Measurements from ENCODE around the gene NTN3. TPM values are rescaled to one million over a fixed set of nuclear protein-coding genes. Genes with fewer than 3 reads are reported as not detected.

NTN3 gene
- total RNA-seq, 1 donor from 2014 or later: 5.4 TPM

DNA sequence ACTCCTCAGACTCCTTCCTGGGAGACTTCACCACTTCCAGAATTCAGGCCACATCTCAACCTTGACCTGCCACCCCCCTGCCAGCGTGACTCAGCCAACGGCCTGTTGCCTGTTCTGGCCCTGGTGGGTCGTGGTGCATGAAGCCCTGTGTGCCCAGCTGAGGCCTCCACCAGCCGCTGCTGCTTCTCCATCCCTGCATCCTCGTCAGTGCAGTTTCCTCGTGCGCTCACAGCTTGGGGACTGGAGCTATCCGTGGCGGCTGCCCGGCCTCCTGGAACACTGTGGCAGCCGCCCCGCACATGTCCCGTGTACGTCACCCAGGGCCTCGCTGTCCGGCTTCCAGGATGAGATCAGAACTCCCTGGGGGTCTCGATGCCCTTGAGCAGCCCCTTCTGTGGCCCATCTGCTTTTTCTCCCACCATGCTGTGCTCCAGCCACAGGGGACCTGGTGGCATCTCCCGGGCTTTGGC is 19.2 kb upstream of the NTN3 start:
- no peak overlapping the region for H3K4me3 Mint-ChIP-seq (ENCODE audit: unreplicated experiment)
- peaks cover 2% of the 10 kb centered on the region for H3K9me3 Mint-ChIP-seq (ENCODE audit: unreplicated experiment)
- peaks cover 9% of the 10 kb centered on the region for H3K27me3 Mint-ChIP-seq (ENCODE audit: unreplicated experiment)
- TF ChIP-seq, protein P1, sequence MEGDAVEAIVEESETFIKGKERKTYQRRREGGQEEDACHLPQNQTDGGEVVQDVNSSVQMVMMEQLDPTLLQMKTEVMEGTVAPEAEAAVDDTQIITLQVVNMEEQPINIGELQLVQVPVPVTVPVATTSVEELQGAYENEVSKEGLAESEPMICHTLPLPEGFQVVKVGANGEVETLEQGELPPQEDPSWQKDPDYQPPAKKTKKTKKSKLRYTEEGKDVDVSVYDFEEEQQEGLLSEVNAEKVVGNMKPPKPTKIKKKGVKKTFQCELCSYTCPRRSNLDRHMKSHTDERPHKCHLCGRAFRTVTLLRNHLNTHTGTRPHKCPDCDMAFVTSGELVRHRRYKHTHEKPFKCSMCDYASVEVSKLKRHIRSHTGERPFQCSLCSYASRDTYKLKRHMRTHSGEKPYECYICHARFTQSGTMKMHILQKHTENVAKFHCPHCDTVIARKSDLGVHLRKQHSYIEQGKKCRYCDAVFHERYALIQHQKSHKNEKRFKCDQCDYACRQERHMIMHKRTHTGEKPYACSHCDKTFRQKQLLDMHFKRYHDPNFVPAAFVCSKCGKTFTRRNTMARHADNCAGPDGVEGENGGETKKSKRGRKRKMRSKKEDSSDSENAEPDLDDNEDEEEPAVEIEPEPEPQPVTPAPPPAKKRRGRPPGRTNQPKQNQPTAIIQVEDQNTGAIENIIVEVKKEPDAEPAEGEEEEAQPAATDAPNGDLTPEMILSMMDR (IDR thresholded peaks at IDR 0.05; ENCODE audit: partially characterized antibody, unreplicated experiment): no peak
- peaks cover 4% of the 10 kb centered on the region for H3K36me3 Mint-ChIP-seq (ENCODE audit: unreplicated experiment)
- DNase-seq: peak; percentile 58
- peak overlapping the region; percentile 80 for H3K27ac Mint-ChIP-seq (ENCODE audit: unreplicated experiment)
- H3K4me1 Mint-ChIP-seq (ENCODE audit: low read depth, unreplicated experiment): peaks cover 8% of the 10 kb centered on the region

DNA sequence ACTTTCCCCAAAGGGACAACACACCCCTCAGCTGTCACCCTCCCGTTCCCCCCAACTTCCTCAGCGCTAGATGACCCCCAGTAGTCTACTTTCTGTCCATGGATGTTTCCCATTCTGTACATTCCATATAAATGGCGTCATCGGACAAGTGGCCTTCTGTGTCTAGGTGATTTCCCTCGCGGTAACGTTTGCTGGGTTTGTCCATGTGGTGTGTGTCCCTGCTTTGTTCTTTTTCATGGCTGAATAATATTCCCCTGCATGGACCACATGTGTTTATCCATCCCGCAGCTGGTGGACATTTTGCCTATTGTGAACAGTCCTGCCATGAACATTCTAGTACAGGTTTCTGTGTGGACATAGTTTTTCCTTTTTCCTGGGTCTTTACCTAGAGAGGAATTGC is 18.4 kb upstream of the NTN3 start:
- H3K27me3 Mint-ChIP-seq (ENCODE audit: unreplicated experiment): peaks cover 11% of the 10 kb centered on the region
- H3K9me3 Mint-ChIP-seq (ENCODE audit: unreplicated experiment): peaks cover 5% of the 10 kb centered on the region
- peaks cover 9% of the 10 kb centered on the region for H3K4me1 Mint-ChIP-seq (ENCODE audit: low read depth, unreplicated experiment)
- TF ChIP-seq, protein P1 (IDR thresholded peaks at IDR 0.05; ENCODE audit: partially characterized antibody, unreplicated experiment): no peak
- H3K36me3 Mint-ChIP-seq (ENCODE audit: unreplicated experiment): peaks cover 4% of the 10 kb centered on the region
- peak overlapping the region; percentile 80 for H3K27ac Mint-ChIP-seq (ENCODE audit: unreplicated experiment)
- no peak overlapping the region for H3K4me3 Mint-ChIP-seq (ENCODE audit: unreplicated experiment)
- DNase-seq: no peak

DNA sequence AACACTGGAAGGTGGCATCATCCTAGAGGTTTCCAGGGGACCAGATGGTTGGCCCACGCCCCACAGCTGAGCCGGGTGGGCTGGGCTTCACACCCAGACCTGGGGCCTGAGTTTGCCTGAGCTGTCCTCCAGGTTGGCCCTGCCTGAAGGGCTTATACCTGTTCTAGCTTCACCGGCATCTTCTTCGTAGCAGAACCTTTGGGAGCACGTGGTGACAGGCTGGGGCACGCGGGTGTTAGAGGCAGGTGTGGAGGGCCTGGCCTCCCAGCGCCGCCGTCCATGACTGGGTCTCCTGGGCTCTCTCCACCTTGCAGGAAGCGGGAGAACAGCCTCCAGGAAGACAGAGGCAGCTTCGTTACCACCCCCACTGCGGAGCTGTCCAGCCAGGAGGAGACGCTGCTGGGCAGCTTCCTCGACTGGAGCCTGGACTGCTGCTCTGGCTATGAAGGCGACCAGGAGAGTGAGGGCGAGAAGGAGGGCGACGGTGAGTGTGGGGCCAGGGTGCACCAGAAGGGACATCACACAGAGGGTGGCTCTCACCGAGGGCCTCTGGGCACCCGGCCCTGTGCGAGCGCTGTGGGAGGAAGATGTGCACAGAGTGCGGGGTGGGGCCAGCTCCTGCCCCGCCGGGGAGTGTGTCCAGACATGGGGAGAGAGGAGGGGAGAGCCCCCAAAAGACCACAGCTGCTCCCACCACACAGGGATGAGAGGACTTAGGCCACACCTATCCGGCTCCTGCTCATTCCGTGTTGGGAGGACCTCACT is 15.8 kb upstream of the NTN3 start:
- Mint-ChIP-seq H3K27ac (ENCODE audit: unreplicated experiment) (no peak overlapping the region), H3K36me3 (ENCODE audit: unreplicated experiment) (peaks cover 4% of the 10 kb centered on the region), H3K4me3 (ENCODE audit: unreplicated experiment) (no peak overlapping the region), H3K27me3 (ENCODE audit: unreplicated experiment) (peaks cover 19% of the 10 kb centered on the region), H3K4me1 (ENCODE audit: low read depth, unreplicated experiment) (peaks cover 12% of the 10 kb centered on the region), H3K9me3 (ENCODE audit: unreplicated experiment) (peaks cover 8% of the 10 kb centered on the region)
- TF ChIP-seq, protein P1 (IDR thresholded peaks at IDR 0.05; ENCODE audit: partially characterized antibody, unreplicated experiment): no peak
- DNase-seq: no peak

DNA sequence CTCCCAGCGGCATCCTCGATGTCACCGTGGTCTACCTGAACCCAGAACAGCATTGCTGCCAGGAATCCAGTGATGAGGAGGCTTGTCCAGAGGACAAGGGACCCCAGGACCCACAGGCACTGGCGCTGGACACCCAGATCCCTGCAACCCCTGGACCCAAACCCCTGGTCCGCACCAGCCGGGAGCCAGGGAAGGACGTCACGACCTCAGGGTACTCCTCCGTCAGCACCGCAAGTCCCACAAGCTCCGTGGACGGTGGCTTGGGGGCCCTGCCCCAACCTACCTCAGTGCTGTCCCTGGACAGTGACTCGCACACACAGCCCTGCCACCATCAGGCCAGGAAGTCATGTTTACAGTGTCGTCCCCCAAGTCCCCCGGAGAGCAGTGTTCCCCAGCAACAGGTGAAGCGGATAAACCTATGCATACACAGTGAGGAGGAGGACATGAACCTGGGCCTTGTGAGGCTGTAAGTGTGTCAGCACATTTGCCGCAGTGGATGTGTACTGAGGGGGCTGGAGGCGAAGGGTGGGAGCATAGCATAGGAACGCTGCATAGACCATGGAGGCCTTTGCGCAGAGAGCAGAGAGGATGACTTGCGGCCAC is 14.4 kb upstream of the NTN3 start:
- no peak for DNase-seq
- Mint-ChIP-seq H3K9me3 (ENCODE audit: unreplicated experiment) (peaks cover 8% of the 10 kb centered on the region), H3K36me3 (ENCODE audit: unreplicated experiment) (peaks cover 4% of the 10 kb centered on the region), H3K4me1 (ENCODE audit: low read depth, unreplicated experiment) (peaks cover 9% of the 10 kb centered on the region), H3K27me3 (ENCODE audit: unreplicated experiment) (peaks cover 19% of the 10 kb centered on the region), H3K27ac (ENCODE audit: unreplicated experiment) (peak overlapping the region; percentile 48), H3K4me3 (ENCODE audit: unreplicated experiment) (no peak overlapping the region)
- TF ChIP-seq, protein P1 (IDR thresholded peaks at IDR 0.05; ENCODE audit: partially characterized antibody, unreplicated experiment): no peak

DNA sequence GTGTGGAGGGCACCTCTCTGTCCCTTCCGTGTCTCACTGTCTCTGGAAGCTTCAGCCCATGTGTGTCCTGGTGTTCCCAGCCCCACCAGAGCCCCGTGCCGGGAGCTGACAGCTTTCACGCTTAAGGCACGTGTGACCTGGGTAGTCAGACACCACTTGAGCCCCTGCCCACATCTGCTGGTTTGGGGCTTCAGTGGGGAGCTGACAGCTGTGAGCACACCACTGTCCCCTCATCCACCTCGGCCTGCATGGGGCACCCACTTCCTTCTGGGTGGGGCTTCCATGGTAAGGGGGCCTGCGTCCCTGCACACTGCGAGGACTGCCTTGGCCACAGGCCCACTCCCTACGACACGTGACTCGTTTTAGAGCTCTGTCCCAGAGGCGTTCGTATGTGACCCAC is 13.8 kb upstream of the NTN3 start:
- DNase-seq: no peak
- Mint-ChIP-seq H3K36me3 (ENCODE audit: unreplicated experiment) (peaks cover 4% of the 10 kb centered on the region), H3K4me3 (ENCODE audit: unreplicated experiment) (no peak overlapping the region), H3K27ac (ENCODE audit: unreplicated experiment) (peak overlapping the region; percentile 87), H3K27me3 (ENCODE audit: unreplicated experiment) (peaks cover 18% of the 10 kb centered on the region), H3K4me1 (ENCODE audit: low read depth, unreplicated experiment) (peaks cover 7% of the 10 kb centered on the region), H3K9me3 (ENCODE audit: unreplicated experiment) (peaks cover 8% of the 10 kb centered on the region)
- TF ChIP-seq, protein P1 (IDR thresholded peaks at IDR 0.05; ENCODE audit: partially characterized antibody, unreplicated experiment): no peak
